Activated naive CD4-positive, alpha-beta T cell treated with anti-CD3 and anti-CD28 coated beads, Interleukin-2, amount 50 U/mL, for 72 hours (primary cell): ENCODE measurements around the gene PHLDB2. TPM values are rescaled to one million over a fixed set of nuclear protein-coding genes. Genes with fewer than 3 reads are reported as not detected.
A peak's percentile ranks its signal among the peaks of the same experiment; 100 is the strongest.

Source experiments
- ATAC-seq, 2 donors: fragments of 150-1000 bp; cut with Tn5 transposase; 2 replicates each; pipeline ENCODE4 v1.10.0; 2021; ENCODE audit warnings: mild to moderate bottlenecking in 2 of 2, moderate library complexity in 2 of 2
- DNase-seq, 2 donors: peaks; one replicate each; pipeline ENCODE4 v3.0.0; 2021 to 2022; ENCODE audit warnings: low spot score in 2 of 2
- H3K27ac Mint-ChIP-seq, 2 donors: one replicate each; pipeline ENCODE4 v1.8.0; 2022; ENCODE audit warnings: mild to moderate bottlenecking in 2 of 2, mixed read lengths in 2 of 2
- H3K36me3 Mint-ChIP-seq, 2 donors: one replicate each; pipeline ENCODE4 v1.8.0; 2022; ENCODE audit warnings: mixed read lengths in 2 of 2
- H3K9me3 Mint-ChIP-seq, 2 donors: one replicate each; pipeline ENCODE4 v1.8.0; 2022; ENCODE audit warnings: mixed read lengths in 2 of 2
- total RNA-seq, 2 donors: library from RNA; stranded (reverse); gene quantifications; one replicate each; pipeline ENCODE4 v1.2.3, GENCODE V29; 2022

The PHLDB2 gene
- total RNA-seq, 2 donors from 2014 or later = 1.9 to 2.1 TPM

DNA sequence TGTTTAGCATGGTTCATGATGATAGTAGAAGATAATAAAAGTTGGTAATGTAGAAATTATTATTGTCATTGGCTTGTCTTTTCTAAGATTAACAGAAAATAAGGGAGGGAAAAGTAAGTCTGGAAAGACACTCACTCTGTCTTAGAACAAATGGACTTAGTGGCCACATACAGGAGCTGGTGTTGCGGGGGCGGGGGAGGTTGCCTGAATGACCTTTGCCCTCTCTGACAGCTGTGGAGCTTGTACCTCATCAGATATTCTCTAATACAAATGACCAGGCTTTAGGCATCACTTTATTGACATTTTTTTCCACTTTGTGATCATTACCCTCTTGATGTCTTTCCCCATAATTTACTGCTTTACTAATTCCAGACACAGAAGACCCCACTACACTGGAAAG is 145.6 kb downstream of the PHLDB2 start:
- DNase-seq (no peak), ATAC-seq (no peak)
- H3K9me3 Mint-ChIP-seq = no peaks in the 10 kb centered on the region
- H3K36me3 Mint-ChIP-seq = no peaks in the 10 kb centered on the region
- H3K27ac Mint-ChIP-seq = peak overlapping the region in 1 of 2 donors; percentile 12

DNA sequence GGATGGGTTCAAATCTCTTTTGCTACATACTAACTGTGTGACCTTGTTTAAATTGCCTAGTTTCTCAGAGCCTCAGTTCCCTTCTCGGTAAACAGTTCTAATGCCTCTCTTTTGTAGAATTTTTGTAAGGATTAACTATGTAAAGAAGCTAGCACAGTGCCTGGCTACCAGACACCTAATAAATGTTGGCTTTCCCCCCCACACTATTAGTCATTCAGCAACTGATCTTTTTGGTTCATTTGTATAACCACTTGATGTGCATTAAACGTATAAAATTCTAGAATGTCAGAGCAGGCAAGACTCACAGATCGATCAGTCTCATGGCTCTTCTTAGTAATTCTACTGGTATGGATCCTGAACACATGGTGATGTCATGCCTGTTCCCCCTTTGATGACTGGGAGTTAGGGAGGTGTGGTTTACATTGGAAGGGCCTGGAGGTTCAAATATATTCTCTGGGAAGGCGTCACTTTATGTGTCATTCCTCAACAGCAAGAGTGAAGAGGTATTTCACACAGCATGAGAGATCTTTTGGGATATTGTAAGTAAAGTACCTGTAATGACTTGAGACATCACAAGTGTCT is 146.1 kb downstream of the PHLDB2 start:
- H3K27ac Mint-ChIP-seq = peak overlapping the region; percentile 0 to 12
- peak in 1 of 2 donors; percentile 13 for ATAC-seq
- no peaks in the 10 kb centered on the region for H3K36me3 Mint-ChIP-seq
- no peak for DNase-seq
- no peaks in the 10 kb centered on the region for H3K9me3 Mint-ChIP-seq

DNA sequence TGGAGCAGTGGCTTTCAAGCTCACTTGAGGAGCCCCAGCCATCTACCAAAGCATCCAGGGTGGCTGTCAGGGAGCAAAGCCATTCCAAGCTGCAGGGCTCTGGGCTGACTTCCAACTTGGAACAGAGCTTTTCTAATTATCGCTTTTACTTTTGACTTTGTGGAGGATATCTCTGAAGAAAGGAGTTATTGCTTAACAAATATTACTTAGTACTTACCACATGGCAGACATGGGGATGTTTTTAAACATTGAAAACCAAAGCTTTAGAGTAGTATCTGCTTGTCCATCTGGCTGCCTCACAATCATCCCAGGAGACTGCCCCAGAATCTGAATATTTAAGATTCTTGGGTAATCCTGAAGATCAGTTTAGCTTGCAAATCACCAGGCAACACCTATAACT is 148.6 kb downstream of the PHLDB2 start:
- Mint-ChIP-seq H3K36me3 (no peaks in the 10 kb centered on the region), H3K9me3 (no peaks in the 10 kb centered on the region), H3K27ac (no peak overlapping the region)
- DNase-seq (no peak), ATAC-seq (no peak)

DNA sequence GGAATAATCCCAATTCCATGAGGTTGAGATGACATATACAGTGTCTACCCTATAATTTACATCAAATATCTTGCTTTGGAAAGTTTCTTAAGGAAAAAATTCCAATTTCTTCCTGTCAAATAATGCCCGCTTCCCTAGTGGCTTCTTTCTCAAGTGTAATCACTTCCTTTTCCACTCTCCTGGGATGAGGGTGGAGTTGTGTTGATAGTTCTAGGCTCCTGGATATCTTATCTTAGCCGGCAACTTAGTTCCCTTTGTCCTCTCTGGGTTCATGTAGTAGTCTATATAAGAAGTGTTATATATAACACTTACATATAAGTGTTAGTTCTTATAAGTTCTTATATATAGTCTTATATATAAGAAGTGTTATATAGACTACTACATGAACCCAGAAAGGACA is 150.6 kb downstream of the PHLDB2 start:
- no peaks in the 10 kb centered on the region for H3K36me3 Mint-ChIP-seq
- no peak for ATAC-seq
- no peak overlapping the region for H3K27ac Mint-ChIP-seq

DNA sequence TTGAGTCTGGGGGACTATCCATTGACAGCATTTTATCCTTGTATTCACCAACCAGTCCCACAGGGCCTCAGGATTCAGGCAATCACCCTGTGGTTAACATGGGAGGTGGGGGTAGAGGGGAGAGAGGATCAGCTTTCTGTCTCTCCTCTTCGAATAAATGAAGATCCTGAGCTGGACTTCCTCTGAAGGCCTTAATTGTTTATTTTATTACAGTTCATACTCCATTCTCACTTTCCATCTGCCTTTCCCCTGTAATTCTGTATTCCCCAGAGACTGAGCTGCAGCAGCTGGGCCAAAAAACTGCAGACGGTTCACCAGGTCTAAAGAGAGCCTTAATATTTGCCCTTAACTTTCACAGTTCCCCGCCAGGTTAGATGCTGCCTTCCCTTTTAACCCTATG is 151.6 kb downstream of the PHLDB2 start:
- Mint-ChIP-seq H3K27ac (no peak overlapping the region), H3K9me3 (no peaks in the 10 kb centered on the region), H3K36me3 (no peaks in the 10 kb centered on the region)
- DNase-seq (no peak), ATAC-seq (no peak)

More for the DNA sequence above, 150.6 kb downstream of the PHLDB2 start:
- no peaks in the 10 kb centered on the region for H3K9me3 Mint-ChIP-seq
- no peak for DNase-seq

DNA sequence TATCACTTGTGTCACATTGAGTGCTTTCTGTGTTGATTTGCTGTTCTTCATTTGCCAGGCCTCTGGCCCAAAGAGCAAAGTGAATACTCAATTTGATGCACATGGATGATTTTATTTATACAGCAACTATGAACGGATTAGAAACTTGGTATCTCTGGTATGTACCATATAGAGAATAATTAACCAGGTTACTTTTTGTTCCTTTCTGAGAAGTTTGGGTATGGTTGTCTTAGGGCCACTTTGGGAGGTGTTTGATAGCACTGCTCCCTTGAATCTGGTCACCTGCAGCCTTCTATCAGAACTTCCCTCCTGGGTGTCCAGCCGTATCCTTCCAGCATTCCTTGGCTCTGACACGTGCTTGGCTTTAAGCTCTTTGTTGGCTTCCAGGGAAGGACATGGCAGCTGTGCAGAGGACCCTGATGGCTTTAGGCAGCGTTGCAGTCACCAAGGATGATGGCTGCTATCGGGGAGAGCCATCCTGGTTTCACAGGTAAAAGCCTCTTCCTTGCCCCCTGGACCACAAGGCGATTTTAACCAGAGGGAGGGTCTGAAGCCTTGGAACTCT is 152.4 kb downstream of the PHLDB2 start:
- Mint-ChIP-seq H3K36me3 (no peaks in the 10 kb centered on the region), H3K9me3 (no peaks in the 10 kb centered on the region), H3K27ac (no peak overlapping the region)
- ATAC-seq (no peak), DNase-seq (no peak)

DNA sequence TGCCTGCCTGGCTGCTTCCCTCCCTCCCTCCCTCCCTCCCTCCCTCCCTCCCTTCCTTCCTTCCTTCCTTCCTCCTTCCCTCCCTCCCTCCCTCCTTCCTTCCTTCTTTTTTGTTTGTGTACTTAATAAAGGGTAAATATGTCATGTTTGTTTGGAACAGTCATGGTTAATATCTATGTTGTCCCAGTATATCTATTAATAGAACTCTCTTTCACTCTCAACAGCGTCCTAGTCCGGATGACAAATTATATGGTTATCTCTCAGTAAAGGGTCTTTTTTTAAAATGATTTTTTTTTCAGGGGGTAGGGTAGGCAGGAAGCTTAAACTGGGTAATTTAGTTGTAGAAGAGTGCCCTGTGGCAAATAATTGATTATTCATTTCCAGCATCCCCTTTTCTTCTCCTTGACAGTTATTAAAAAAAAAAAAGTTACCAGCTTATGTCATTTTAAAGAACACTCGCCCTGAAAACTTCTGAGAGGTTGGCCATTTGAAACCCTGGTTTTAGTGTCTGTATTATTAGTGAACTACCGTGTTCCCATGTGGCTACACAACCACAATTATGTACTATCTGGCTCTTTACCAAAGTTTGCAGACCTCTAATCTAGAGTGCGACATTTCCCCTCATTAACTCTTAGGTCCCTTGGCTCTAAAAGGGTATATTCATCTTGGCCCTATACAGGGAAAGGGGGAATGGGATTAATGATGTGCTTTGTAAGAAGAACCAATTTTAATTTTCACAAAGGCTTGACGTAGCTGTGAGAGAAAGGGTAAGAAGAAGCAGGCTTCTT is 153.3 kb downstream of the PHLDB2 start:
- Mint-ChIP-seq H3K27ac (peak overlapping the region; percentile 1 to 69), H3K9me3 (no peaks in the 10 kb centered on the region), H3K36me3 (no peaks in the 10 kb centered on the region)
- DNase-seq (no peak), ATAC-seq (no peak)

DNA sequence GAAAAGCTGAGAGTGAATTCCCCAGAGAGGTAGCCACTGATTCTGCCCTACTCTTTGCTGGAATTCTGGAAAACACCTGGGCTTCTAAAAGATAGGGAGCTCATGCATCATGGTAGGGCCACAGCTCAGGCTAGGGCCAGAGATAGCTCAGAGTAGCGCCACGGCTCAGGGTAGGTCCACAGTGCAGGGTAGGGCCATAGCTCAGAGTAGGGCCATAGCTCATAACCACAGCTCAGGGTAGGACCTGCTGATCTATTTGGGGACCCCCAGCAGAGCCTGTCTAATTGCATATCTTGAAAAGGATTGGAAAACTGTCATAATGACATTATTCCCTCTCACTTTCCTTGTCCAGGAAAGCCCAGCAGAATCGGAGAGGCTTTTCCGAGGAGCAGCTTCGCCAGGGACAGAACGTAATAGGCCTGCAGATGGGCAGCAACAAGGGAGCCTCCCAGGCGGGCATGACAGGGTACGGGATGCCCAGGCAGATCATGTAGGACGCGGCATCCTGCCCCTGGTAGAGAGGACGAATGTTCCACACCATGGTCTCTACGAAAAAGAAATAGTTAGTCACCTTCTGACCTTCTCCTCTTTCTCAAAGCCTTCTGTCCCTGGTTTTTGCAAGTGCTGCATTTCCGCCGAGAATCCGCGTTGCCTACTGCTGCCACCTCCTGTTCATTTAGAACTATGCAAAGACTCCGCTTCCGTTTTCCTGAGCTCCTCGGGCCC is 154.2 kb downstream of the PHLDB2 start:
- H3K27ac Mint-ChIP-seq = peak overlapping the region; percentile 1 to 69
- DNase-seq = peak; percentile 56 to 71
- H3K9me3 Mint-ChIP-seq = no peaks in the 10 kb centered on the region
- H3K36me3 Mint-ChIP-seq = no peaks in the 10 kb centered on the region
- peak; percentile 86 to 96 for ATAC-seq

DNA sequence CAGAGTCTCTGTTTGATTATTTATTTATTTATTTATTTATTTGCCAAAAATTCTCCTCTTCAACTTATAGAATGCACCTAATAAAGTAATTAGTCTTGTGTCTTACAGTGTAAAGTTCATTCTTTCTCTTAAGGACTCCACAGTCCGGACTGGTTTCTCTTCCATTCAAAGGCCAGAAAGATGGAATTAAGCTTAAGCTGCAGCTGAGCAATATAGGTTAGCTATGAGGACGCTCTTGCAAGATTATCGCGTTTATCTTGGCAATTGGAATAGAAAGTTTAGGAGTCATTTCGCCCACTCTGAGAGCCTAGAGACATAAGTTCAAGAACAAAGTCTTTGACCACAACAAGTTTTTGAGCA is 154.7 kb downstream of the PHLDB2 start:
- H3K36me3 Mint-ChIP-seq = no peaks in the 10 kb centered on the region
- ATAC-seq = peak; percentile 17 to 39
- H3K9me3 Mint-ChIP-seq = no peaks in the 10 kb centered on the region
- DNase-seq = no peak
- H3K27ac Mint-ChIP-seq = no peak overlapping the region

DNA sequence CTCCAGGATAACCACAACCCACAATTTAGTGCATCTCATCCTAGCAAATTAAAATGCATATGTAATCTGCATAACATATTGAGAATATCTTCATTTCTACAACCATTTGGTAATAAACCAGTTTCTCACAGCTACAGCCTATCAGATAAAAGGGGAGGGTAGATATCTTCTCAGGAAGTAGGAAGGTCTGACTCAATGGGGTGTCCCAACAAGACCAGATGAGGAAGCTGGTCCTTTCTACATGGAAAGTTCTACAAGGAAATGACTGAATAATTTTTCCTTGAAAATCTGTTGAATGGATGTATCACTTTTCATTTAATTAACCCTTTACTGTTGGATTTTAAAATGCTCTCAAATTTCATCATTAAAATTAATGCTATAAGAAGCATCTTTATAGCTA is 158.0 kb downstream of the PHLDB2 start:
- no peak for ATAC-seq
- DNase-seq = no peak
- Mint-ChIP-seq H3K36me3 (no peaks in the 10 kb centered on the region), H3K27ac (no peak overlapping the region), H3K9me3 (no peaks in the 10 kb centered on the region)

DNA sequence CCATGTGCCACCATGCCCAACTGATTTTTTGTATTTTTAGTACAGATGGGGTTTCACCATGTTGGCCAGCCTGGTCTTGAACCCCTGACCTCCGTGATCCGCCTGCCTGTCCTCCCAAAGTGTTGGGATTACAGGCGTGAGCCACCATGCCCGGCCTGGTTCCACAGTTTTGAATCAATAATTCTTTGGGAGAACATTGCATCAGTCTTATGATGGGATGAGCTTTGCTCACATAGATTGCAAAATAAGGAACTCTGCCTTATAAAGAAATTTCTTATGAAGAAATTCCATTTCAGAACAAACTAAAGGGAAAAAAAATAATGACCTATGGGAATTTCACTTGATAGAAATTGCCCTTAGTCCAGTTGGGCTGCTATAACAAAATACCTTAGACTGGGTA is 159.6 kb downstream of the PHLDB2 start:
- DNase-seq (no peak), ATAC-seq (no peak)
- H3K36me3 Mint-ChIP-seq = no peaks in the 10 kb centered on the region
- no peaks in the 10 kb centered on the region for H3K9me3 Mint-ChIP-seq
- no peak overlapping the region for H3K27ac Mint-ChIP-seq

DNA sequence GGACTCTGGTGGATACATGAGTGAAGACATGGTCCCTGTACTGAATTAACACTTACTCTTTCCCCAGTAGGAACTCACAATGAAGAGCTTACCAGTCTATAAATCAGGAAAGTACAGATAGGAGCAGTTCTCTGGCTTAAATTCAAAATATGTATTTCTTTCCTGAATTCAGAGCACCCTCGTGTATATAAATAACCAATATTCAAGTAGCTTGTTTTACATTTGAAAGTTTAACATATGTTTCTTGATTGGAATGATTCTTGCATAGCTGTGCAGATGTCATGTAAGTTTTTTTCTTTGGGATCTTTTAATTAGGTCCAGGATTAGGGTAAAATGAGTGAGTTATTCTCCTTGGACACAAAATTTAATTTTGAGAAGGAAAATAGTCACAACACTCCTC is 160.7 kb downstream of the PHLDB2 start:
- Mint-ChIP-seq H3K36me3 (no peaks in the 10 kb centered on the region), H3K9me3 (no peaks in the 10 kb centered on the region), H3K27ac (no peak overlapping the region)
- no peak for ATAC-seq
- DNase-seq = no peak

DNA sequence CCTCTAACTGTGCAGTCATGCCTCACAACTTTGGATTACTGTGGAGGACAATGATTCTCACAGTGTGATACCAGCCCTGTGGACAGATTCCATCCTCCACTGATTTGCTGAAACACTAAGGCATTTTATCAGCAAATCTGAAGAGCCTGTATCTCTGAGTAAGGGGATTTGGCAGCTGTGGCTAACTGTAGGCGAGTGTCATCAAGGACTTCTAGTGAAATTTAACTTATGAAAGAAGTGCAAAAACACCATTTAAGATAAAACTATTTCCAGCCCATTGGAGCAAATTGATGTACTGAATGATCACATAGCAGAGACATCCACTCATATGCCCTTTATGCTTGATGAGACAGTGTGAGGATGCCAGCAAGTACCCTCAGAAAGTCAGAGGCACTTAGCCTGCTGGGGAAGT is 161.6 kb downstream of the PHLDB2 start:
- no peak for DNase-seq
- Mint-ChIP-seq H3K27ac (no peak overlapping the region), H3K9me3 (no peaks in the 10 kb centered on the region), H3K36me3 (no peaks in the 10 kb centered on the region)
- no peak for ATAC-seq

Other genes with a start within 250 kb of the PHLDB2 start
- gene PLCXD2, start 184.6 kb upstream of the PHLDB2 start, total RNA-seq = 10 to 100 TPM; 11.0 to 24.9 TPM
- gene ABHD10, start 119.8 kb downstream of the PHLDB2 start, total RNA-seq = 10 to 100 TPM; 68.1 to 87.6 TPM
- 1 to 10 TPM in 1 of 2 donors, under 1 TPM in 1; 0.49 to 6.9 TPM for gene TAGLN3, start 139.7 kb downstream of the PHLDB2 start, total RNA-seq
- gene TMPRSS7, start 175.5 kb downstream of the PHLDB2 start, total RNA-seq = not detected
- 10 to 100 TPM in 1 of 2 donors, 1 to 10 TPM in 1; 6.5 to 11.2 TPM for gene C3orf52, start 227.1 kb downstream of the PHLDB2 start, total RNA-seq